Tongue (tissue), 1 donor: ENCODE measurements around the gene HELZ2. TPM values are rescaled to one million over a fixed set of nuclear protein-coding genes. Genes with fewer than 3 reads are reported as not detected.

ENCODE experiments used
- total RNA-seq: library from RNA; depleted of rRNA; stranded (reverse); fragments of >200 nt; gene quantifications from one replicate; pipeline ENCODE4 v1.2.3, GENCODE V29; 2014

HELZ2 gene
- total RNA-seq, 1 donor from 2014 or later: 27.1 TPM

Other genes starting within 250 kb of the HELZ2 start
- gene CHRNA4, start 212.9 kb downstream of the HELZ2 start, total RNA-seq: 1.8 TPM
- 2.6 TPM for gene KCNQ2, start 101.6 kb downstream of the HELZ2 start, total RNA-seq
- gene EEF1A2, start 75.2 kb downstream of the HELZ2 start, total RNA-seq: 858 TPM
- 35.2 TPM for gene PPDPF, start 53.5 kb downstream of the HELZ2 start, total RNA-seq
- 4.6 TPM for gene PTK6, start 36.9 kb downstream of the HELZ2 start, total RNA-seq
- not detected for gene SRMS, start 26.5 kb downstream of the HELZ2 start, total RNA-seq
- gene FNDC11, start 20.1 kb downstream of the HELZ2 start, total RNA-seq: 0.10 TPM
- gene GMEB2, start 52.9 kb upstream of the HELZ2 start, total RNA-seq: 9.9 TPM
- gene STMN3, start 79.2 kb upstream of the HELZ2 start, total RNA-seq: 15.6 TPM
- gene RTEL1, start 84.1 kb upstream of the HELZ2 start, total RNA-seq: 9.2 TPM
- gene TNFRSF6B, start 122.4 kb upstream of the HELZ2 start, total RNA-seq: 1.1 TPM
- gene ARFRP1, start 133.7 kb upstream of the HELZ2 start, total RNA-seq: 36.3 TPM
- 14.1 TPM for gene ZGPAT, start 133.8 kb upstream of the HELZ2 start, total RNA-seq
- gene LIME1, start 162.4 kb upstream of the HELZ2 start, total RNA-seq: 6.8 TPM
- gene SLC2A4RG, start 165.5 kb upstream of the HELZ2 start, total RNA-seq: 67.0 TPM